ENCODE data around the gene WTIP.
A peak's percentile ranks its signal among the peaks of the same experiment; 100 is the strongest.
"Not testable (repeated sequence)": the region's sequence is repeated elsewhere in the genome, so short reads cannot be mapped to it uniquely, and the experiment has no call there.

WTIP gene

DNA sequence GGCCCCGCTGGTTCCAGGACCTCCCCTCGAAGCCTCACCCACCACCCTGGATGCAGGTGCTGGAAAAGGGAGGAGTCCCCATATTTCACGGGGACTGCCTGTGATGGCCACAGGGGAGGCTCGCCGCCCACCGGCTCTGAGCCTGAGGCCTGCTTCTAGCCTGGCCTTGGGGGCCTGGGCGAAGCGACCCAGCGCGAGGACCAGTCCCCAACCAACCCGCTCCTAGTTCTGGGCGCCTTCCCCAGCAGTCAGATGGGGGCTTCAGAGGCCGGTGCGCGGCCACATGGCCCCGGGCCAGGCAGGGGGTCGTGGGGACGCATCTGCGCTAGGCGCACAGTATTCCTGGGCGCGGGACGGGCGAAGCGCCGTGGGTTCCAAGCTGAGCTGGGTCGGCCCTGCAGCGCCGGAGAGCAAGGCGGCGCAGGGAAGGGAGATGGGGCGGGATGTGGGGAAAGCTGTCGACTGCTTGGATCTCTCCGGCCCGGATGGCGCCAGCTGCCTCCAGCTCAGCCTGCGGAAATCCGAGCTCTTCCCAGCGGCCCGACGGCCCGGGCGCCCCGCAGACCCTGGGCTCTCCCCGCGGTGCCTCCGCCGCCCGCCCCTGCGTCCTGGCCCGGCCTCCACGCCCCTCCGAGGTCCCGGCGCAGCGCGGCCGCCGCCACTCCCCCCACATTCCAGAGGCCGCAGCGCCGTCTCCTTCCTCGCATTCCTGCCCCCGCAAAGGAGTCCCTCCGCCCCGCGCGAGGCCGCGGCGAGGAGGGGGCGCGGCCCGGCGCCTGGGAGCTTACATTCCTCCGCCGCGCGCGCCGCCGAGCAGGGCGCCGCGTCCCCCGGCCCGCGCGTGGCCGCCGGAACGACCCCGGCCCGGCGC lies at the start of gene WTIP:
Gene WTIP, plus strand, starts transcription at position 788 of the 871 bp plus-strand sequence. CDS start 217 bp downstream, outside the sequence.
- DNase-seq: peak; percentile 95

DNA sequence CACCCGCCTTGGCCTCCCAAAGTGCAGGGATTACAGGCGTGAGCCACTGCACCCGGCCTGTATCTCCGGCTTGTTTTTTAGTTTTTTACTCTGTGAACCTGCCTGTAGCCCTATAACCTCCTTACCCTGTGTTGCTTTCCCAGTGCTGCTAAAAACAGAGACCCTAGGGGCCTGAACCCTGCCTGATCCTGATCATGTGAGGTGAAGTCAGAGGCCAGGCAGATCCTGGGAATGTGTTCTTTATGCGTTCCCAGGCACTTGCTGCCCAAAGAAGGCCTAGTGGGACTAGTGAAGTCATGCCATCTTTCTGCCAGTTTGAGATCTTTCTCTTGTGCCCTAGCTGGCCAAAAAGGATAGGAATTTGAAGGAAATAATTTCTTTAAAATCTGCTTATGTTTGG lies 48.8 kb upstream of the WTIP start:
- no peak for DNase-seq

DNA sequence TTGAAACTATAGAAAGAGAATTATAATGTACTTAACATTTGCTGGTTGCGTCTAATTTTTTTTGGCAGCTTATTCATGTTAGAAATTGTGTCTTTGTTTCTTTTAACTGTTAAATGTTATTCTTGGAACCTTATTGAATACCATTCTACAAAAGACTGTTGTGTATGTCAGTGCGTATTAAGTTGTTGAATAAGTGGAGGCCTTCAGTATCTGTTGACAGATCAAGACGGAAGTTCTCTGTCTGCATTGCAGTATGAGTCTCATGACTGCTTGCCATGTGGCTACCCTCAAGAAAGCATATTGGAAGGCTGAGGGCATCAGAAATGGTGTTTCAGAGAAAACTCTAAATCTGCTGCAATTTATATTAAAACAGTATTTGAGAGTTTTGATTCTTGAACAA lies 44.8 kb upstream of the WTIP start:
- no peak for DNase-seq

DNA sequence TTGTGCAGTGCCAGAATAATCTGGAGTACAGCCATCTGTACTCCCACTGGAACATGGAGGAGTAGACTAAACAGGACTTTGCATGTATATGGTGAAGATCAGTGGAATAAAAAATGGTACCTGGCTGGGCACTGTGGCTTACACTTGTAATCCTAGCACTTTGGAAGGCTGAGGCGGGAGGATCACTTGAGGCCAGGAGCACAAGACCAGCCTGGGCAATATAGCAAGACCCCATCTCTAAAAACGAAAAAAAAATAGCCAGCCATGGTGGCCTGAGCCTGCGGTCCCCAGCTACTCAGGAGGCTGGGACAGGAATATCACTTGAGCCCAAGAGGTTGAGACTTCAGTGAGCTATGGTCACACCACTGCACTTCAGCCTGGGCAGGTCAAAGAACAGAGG lies 33.4 kb upstream of the WTIP start:
- DNase-seq: no peak

DNA sequence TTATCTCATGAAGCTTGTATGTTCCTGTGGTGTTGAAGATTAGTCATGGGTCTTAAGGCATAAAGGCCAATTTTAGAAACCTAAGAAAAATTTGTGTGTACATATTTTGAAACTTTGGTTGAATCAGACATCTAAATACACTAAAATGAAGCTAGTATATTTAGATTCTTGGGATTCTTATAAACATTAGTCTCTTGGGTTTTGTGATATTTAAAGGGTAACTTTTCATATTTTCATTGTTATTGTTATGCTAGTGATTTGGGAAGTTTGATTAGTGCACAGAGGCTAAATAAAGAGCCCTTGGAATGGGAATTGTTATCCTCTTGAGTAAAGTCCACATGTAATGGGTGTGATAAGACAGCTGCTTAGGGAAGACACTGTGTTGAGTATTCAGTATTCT lies 28.8 kb upstream of the WTIP start:
- no peak for DNase-seq

DNA sequence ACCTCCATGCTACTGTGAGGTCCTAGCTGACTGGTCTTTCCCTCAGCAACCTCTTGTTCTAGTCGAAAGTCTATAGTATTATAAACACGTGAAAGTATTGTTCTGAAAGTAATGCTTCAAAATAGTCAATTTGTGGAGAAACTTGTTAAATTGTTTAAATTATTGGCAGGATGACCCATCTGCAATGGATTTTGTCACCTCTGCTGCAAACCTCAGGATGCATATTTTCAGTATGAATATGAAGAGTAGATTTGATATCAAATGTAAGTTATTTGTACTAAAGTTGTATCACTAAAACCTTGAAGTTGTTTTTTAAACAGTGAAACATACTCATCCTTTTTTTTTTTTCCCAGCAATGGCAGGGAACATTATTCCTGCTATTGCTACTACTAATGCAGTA lies 27.5 kb upstream of the WTIP start:
- no peak for DNase-seq

DNA sequence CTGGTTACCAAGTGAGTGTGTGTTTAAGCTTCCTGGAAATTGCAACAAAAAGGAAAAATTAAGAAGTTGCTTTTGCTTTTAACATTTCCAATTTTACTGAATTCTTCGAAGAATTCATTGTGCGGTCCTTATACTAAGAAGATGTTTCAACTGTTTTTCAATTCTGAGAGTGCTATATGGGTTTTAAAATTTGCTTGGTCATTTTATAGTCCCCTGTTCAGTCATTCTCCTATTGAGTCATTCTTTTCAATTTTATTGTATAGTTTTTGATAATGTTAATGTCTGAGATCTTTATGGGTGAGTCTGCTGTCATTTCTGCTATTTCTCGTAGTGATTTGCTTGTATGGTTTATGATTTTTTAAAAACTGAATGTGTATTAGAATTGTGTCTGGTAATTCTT lies 26.9 kb upstream of the WTIP start:
- DNase-seq: no peak

DNA sequence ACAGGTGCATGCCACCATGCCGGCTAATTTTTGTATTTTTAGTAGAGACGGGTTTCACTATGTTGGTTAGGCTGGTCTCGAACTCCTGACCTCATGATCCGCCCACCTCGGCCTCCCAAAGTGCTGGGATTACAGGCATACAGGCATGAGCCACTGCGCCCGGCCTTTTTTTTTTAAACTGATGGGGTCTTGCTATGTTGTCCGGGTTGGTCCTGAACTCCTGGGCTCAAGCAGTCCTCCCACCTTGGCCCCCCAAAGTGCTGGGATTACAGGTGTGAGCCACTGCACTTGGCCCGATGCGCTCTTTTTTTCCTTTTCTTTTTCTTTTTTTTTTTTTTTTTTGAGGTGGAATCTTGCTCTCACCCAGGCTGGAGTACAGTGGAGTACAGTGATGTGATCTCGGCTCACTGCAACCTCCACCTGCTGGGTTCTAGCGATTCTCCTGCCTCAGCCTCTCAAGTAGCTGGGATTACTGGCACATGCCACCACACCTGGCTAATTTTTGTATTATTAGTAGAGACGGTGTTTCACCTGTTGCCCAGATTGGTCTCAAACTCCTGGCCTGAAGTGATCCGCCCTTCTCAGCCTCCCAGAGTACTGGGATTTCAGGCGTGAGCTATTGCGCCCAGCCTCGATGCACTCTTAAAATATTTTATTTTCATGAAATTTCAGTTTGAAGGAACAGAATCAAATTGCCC lies 25.6 kb upstream of the WTIP start:
- not testable (repeated sequence) for DNase-seq

DNA sequence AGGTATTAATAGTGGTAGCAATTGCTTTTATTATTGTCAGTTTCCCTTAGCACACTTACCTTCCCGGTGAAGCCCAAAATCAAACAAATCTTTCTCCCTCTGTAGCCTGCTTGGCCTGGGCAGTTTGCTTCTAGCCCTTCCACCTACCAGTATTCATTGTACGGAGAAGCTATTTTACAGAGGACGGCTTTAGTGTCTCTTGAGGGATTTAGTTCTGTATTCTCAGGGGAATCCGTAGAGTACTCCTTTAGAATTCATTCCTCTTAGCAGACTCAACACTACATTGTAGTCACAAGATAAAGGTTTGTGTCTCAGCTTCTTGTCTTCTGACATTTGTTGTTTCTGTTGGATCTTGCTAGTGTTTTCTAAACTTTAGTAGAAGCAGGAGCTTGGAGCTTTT lies 24.1 kb upstream of the WTIP start:
- no peak for DNase-seq

DNA sequence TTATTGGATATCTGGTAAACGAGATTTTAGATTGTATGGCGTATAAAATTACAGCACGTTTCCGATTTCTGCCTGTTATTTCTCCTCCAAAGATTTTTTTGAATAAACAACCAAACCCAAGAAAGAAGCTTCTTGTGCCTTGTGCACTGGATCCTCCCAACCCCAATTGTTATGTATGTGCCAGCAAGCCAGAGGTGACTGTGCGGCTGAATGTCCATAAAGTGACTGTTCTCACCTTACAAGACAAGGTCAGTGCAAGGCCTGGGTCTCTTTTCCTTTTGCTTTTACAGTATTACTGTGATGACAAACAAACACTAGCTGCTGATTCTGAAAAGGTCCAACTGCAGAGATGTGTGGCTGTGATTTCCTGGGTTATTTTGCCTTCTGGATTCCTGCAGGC lies 22.9 kb upstream of the WTIP start:
- no peak for DNase-seq

DNA sequence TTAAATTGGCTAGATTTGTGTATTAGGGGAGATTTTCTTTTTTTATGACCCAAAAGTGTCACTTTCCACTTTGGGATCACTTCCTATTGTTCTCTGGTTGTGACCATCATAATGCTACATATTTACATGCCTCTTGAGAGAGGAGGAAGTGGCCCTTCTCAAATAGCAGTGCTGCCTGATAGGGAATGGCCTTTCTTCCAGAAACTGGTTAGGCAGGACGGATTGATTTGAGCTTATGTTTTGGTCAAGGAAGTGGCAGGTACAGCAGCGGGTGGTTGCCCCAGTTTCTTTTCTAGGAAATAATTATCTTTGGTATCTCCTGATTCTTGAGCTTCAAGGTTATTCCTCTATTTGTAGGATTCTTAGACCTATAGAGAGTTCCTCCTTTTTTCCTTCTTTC lies 21.9 kb upstream of the WTIP start:
- DNase-seq: no peak

DNA sequence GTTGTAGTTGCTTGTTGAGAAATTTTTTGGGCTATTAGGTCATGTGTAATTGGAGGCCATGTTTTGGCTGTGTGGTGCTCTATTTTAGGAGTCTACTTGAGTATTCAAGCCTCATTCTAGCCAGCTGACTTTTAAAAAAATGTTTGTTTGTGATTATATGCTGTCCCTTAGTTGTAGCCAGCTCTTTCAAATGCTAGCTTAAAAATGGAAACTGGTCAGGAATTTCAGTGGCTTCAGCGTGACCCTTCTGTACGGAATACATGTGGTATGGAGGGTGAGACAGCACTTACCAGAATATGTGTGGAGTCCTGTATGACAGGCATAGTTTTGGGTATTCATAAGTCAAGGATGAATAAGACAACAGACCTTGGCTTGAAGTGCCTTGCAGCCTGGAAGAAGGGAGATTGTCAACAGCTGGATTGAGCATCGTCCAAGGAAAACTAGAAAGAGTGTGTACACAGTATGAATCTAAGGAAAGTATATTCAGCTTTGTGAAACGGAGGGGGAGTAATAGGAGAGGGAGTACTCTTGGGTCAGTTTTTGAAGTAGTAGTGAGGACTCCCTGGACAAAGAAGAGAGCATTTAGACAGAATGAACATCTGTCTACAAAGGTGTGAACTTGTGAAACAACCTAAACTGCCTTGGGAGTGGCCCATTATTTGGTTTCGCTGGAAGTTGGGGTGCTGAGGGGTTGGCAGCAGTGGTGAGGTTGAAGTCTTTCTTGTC lies 20.0 kb upstream of the WTIP start:
- no peak for DNase-seq

DNA sequence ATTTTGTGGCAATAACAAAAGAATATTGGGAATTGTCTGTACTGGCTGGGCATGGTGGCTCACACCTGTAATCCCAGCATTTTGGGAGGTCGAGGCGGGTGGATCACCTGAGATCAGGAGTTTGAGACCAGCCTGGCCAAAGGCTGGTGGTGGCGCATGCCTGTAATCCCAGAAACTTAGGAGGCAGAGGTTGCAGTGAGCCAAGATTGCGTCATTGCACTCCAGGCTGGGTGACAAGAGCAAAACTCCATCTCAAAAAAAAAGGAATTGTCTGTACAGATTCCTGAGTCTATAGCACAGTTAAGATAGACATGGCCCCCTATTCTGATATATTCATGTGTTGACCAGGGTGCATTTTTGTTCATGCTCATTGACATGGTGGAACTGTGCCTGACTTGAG lies 16.8 kb upstream of the WTIP start:
- DNase-seq: not testable (repeated sequence)

DNA sequence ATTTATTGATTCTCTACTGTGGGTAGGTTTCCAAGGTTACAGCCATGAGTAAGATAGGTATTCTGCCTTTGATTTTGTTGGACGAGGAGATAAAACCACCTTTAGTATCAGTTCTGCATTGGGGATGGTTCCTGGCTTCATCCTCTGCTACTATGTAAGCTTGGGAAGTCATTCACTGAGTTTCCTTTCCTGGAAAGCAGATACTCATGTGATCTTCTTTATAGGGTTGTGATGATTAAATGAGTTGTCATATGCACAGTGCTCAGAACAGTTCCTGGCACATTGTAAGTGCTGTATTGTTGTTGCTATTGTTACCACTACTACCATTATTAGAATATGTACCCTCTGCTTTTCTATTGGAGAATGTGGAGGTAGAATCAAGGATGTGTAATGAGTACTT lies 13.1 kb upstream of the WTIP start:
- no peak for DNase-seq

DNA sequence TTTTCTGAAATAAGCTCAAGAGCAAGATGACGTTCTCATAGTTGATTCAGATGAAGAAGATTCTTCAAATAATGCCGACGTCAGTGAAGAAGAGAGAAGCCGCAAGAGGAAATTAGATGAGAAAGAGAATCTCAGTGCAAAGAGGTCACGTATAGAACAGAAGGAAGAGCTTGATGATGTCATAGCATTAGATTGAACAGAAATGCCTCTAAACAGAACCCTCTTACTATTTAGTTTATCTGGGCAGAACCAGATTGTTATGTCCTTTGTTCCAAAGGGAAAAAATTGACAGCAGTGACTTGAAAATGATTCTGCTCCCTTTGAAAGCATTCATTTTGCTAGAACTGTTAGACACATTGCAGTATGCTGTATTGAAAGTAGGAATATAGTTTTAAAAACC lies 12.5 kb upstream of the WTIP start:
- not testable (repeated sequence) for DNase-seq

DNA sequence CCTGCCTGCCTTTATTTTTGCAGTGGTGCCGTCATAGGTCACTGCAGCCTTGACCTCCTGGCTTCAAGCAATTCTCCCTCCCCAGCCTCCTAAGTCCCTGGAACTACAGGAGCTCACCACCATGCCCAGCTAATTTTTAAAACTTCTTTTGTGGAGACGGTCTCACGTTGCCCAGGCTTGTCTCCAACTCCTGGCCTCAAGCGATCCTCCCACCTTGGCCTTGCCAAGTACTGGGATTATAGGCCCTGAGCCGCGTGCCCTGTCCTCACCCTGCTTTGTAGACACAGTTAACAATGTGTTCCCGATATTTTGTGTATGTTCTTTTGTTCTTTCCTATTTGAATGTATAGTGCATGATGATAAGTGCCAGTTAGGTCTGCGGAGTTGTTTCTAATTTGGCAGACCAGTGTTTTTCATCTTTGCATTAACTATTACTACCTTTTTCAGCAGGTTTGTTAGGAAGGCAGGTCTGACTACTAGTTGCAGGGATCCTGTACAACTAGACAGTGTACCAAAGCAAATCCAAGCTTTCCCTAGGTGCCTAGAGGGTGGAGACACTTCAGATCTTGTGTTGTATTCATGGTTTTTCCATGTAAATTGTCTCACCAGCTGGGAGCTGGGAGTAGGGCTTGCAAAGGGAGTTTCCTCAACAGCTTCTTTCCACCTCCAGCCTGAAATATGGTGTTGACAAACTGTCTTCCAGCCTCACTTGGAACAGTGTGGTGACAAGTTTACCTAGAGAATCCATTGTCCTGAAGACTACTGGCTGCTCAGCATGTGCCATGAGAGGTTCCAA lies 9.5 kb upstream of the WTIP start:
- DNase-seq: no peak

DNA sequence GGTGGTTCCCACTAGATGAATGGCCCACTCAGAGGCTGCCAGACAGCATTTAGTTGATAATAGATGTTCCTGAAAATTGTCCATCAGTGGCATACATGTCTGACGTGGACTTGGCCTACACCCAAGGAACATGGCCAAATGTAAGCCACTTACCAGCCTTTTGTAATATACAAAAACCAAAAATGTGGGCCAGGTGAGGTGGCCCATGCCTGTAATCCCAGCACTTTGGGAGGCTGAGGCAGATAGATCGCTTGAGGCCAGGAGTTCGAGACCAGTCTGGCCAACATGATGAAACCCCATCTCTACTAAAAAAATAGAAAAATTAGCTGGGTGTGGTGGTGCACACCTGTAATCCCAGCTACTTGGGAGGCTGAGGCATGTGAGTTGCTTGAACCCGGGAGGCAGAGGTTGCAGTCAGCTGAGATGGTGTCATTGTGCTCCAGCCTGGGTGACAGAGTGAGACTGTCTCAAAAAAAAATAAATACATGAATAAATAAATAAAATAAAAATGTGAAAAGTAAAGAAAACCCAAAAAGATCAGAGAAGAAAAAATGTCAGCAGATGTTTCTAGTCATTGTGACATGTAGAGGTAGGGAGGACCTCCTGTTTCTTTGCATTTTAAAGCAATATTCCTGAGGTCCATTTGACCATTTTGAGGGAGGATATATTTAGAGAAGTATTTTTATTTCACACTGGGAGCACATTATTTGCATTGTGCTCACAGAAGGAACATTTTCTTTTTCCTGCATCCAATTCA lies 7.1 kb upstream of the WTIP start:
- no peak for DNase-seq

DNA sequence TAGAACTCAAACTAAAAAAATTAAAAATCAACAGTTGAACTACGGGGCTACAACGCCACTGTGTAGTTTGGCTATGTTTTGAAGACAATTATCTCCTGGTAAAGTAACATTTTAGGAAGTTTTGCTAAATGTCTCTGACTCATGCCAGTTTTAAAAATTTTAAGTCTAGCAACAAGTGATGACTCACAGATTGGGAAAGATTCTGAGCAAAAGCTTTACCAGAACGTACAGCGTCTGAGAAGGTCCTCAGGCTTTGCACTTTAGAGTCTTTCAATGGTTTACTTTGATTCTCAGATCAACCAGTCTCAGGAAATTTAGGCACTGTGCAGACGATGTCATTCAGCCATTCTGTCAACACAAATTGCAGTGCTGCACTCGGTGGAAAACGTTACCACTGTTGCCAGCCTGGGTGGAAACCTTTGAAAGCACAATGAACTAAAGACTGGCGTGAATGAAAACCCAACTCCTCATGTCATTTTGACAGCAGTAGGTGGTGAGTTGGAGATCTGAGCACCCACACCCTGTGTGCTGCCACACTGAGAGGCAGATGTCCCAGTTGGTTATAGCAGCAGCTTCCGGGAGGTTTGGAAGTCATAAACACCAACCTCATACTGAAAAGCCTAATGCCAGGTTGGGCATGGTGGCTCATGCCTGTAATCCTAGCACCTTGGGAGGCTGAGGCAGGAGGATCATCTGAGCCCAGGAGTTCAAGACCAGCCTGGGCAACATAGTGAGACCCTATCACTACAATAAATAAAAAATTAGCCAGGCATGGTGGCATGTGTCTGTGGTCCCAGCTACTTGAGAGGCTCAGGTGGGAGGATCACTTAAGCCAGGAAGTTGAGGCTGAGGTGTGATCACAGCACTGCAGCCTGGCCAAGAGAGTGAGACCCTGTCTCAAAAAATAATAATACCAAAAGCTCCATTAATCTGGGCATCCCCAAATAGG lies 6.3 kb upstream of the WTIP start:
- DNase-seq: no peak

DNA sequence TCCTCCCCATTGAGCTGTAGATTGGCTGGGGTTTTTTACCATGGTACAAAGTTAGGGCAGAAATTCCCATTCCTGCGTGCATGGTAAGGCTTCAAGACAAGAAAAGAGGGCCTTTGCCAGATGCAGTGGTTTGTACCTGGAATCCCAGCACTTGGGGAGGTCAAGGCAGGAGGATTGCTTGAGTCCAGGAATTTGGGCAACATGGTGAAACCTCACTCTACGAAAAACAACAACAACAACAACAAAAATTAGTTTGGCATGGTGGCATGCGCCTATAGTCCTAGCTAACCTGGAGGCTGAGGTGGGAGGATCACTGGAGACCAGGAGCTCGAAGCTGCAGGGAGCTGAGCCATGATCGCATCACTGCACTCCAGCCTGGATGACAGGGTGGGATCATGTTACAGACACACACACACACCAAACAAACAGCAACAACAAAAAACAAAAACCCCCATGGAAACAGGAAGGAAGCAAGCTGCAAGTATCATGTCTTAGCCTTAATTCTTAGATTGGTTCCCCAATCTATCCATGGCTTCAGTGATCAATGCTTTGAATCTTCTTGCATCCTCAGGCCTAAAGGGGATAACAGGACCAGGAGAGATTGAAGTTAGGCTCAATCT lies 5.5 kb upstream of the WTIP start:
- DNase-seq: no peak

DNA sequence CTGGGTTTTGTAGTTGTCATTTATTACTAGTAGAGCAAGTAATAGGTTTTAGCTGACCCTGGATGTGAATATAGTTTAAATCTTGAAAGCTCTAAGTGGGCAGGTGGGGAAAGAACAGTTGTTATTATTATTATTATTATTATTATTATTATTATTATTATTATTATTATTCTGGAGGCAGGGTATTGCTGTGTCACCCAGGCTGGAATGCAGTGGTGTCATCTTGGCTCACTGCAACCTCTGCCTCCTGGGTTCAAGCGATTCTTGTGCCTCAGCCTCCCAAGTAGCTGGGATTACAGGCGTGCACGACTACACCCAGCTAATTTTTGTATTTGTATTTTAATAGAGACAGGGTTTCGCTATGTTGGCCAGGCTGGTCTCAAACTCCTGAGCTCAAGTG lies 3.1 kb upstream of the WTIP start:
- not testable (repeated sequence) for DNase-seq
